H1 (cell line): ENCODE measurements around the gene FTCDNL1.

Source experiments
- ASH2L ChIP-seq: fragments of 200-600, 300-600 bp; sonication (generic); IDR thresholded peaks from one replicate; pipeline ENCODE4 v1.7.1; 2017; ENCODE audit warnings: low read length
- CHD2 ChIP-seq: IDR thresholded peaks from 2 replicates; pipeline ENCODE4 v1.6.1; 2012; ENCODE audit warnings: low read length, improper control_type of control experiment
- EZH2 ChIP-seq: fragments of 200-600 bp; sonication (generic); IDR thresholded peaks from 2 replicates; pipeline ENCODE4 v1.7.1; 2012; ENCODE audit warnings: low read depth, mild to moderate bottlenecking, moderate library complexity, low read length, inconsistent platforms; ENCODE audit not compliant: severe bottlenecking
- GTF2F1 ChIP-seq: IDR thresholded peaks from 2 replicates; pipeline ENCODE4 v1.6.1; 2012; ENCODE audit warnings: low read depth, low read length, improper control_type of control experiment, borderline replicate concordance
- MAFK ChIP-seq: IDR thresholded peaks from 2 replicates; pipeline ENCODE4 v1.6.1; 2012; ENCODE audit warnings: low read depth, mild to moderate bottlenecking, improper control_type of control experiment, low read length
- PHF8 ChIP-seq: fragments of 200-600 bp; sonication (generic); conservative IDR thresholded peaks from 2 replicates; pipeline ENCODE4 v1.7.1; 2012; ENCODE audit warnings: low read depth, mild to moderate bottlenecking, inconsistent platforms, low read length, moderate library complexity
- RFX5 ChIP-seq: IDR thresholded peaks from 2 replicates; pipeline ENCODE4 v1.6.1; 2011; ENCODE audit warnings: low read depth, low read length, improper control_type of control experiment, borderline replicate concordance
- SIX5 ChIP-seq: IDR thresholded peaks from 2 replicates; pipeline ENCODE4 v1.6.1; 2011; ENCODE audit warnings: mild to moderate bottlenecking, low read depth, low read length
- SRF ChIP-seq: IDR thresholded peaks from 2 replicates; pipeline ENCODE4 v1.6.1; 2011; ENCODE audit warnings: mild to moderate bottlenecking, low read depth, low read length, moderate library complexity
- TAF1 ChIP-seq: IDR thresholded peaks from 2 replicates; pipeline ENCODE4 v1.6.1; 2011; ENCODE audit warnings: mild to moderate bottlenecking, low read depth, low read length
- TCF12 ChIP-seq: IDR thresholded peaks from 2 replicates; pipeline ENCODE4 v1.6.1; 2011; ENCODE audit warnings: low read depth, mild to moderate bottlenecking, low read length
- YY1 ChIP-seq: IDR thresholded peaks from 2 replicates; pipeline ENCODE4 v1.6.1; 2011; ENCODE audit warnings: low read depth, mild to moderate bottlenecking, low read length
- TF ChIP-seq, protein P1 (sequence below), 3 experiments: IDR thresholded peaks; 1 replicate in 2 of 3; 2 replicates in 1 of 3; pipeline versions ENCODE4 v1.5.1 to v1.6.1; 2011; ENCODE audit warnings: low read length in 3 of 3, mild to moderate bottlenecking in 3 of 3, inconsistent platforms in 2 of 3, low read depth in 1 of 3, moderate library complexity in 1 of 3; ENCODE audit not compliant: insufficient read depth in 1 of 3; ENCODE audit errors: control extremely low read depth in 1 of 3
- TF ChIP-seq, protein P2 (sequence below): IDR thresholded peaks from 2 replicates; pipeline ENCODE4 v1.6.1; 2011; ENCODE audit warnings: low read length, improper control_type of control experiment

DNA sequence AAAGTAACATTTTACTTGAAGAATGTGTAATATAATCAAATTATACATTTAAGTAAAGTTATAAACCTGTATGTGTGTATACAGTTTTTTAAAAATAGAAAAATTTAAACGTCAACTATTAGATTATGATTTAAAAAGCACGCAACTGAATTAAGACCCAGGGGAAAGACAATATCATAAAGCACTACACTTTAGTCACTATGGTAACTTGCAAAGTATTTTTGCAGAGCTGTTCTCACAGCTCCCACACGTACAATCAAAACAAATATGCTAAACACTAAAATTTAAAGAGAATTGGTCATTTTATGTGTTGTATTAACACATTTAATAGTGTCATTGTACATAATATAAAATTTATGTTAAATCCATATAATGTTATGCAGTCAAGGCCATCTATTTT, 59.7 kb downstream of the FTCDNL1 start:
- TF ChIP-seq, protein P1, sequence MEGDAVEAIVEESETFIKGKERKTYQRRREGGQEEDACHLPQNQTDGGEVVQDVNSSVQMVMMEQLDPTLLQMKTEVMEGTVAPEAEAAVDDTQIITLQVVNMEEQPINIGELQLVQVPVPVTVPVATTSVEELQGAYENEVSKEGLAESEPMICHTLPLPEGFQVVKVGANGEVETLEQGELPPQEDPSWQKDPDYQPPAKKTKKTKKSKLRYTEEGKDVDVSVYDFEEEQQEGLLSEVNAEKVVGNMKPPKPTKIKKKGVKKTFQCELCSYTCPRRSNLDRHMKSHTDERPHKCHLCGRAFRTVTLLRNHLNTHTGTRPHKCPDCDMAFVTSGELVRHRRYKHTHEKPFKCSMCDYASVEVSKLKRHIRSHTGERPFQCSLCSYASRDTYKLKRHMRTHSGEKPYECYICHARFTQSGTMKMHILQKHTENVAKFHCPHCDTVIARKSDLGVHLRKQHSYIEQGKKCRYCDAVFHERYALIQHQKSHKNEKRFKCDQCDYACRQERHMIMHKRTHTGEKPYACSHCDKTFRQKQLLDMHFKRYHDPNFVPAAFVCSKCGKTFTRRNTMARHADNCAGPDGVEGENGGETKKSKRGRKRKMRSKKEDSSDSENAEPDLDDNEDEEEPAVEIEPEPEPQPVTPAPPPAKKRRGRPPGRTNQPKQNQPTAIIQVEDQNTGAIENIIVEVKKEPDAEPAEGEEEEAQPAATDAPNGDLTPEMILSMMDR (IDR thresholded peaks at IDR 0.05; ENCODE audit: control extremely low read depth in 1 of 3, insufficient read depth in 1 of 3, low read depth in 1 of 3, low read length in 3 of 3): no peak
- TF ChIP-seq ASH2L (no peak), EZH2 (no peak), MAFK (no peak), GTF2F1 (no peak), PHF8 (no peak), CHD2 (no peak), TAF1 (no peak), TCF12 (no peak), YY1 (no peak), SRF (no peak), SIX5 (no peak), RFX5 (no peak)
- TF ChIP-seq, protein P2, sequence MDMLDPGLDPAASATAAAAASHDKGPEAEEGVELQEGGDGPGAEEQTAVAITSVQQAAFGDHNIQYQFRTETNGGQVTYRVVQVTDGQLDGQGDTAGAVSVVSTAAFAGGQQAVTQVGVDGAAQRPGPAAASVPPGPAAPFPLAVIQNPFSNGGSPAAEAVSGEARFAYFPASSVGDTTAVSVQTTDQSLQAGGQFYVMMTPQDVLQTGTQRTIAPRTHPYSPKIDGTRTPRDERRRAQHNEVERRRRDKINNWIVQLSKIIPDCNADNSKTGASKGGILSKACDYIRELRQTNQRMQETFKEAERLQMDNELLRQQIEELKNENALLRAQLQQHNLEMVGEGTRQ: no peak
